NCI-H2227 treated with DMSO at 0.1 percent for 48 hours (cell line): Measurements from ENCODE around the gene ADAMTSL2.

Source experiments
- DNase-seq: peaks from one replicate; lab custom pipeline; 2025; lab: John Stamatoyannopoulos, UW

The ADAMTSL2 gene

GRCh38 chr9:133606708-133607025 is 72.2 kb downstream of the ADAMTSL2 start:
- peak; percentile 12 for DNase-seq

- no peak for DNase-seq
Observed at GRCh38 chr9:133607381-133607780, 72.9 kb downstream of the ADAMTSL2 start.

DNA sequence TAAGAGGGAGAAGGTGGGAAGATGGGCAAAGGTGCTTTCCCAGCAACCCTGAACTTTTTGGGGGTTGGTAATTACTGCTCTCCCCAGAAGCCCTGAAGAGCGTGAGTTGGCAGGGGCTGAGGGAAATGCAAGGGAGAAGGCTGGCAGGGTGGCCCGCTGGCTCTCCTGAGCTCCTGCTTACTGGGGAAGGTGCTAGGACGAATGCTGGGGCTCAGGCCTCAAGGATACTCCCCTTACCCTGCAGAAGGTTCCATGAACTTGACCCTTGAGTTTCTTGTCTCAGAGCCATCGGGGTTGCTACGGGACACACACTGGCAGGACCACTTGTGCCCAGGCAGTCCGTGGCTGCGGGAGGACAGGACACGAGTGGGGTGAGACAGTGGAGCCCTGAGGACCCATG is 73.5 kb downstream of the ADAMTSL2 start:
- no peak for DNase-seq

- no peak for DNase-seq
Observed at GRCh38 chr9:133608382-133608781, 73.9 kb downstream of the ADAMTSL2 start.

GRCh38 chr9:133608889-133609288 is 74.4 kb downstream of the ADAMTSL2 start:
- DNase-seq = no peak

- no peak for DNase-seq
Observed at GRCh38 chr9:133609311-133610098, 75.0 kb downstream of the ADAMTSL2 start, which contains the start of gene FAM163B. FAM163B (minus strand) TSS chr9:133609389; CDS start chr9:133580223, 29,166 bp downstream.

- no peak for DNase-seq
Observed at GRCh38 chr9:133610845-133611244, 76.3 kb downstream of the ADAMTSL2 start.

- DNase-seq = no peak
Observed at GRCh38 chr9:133612051-133612450, 77.5 kb downstream of the ADAMTSL2 start.

DNA sequence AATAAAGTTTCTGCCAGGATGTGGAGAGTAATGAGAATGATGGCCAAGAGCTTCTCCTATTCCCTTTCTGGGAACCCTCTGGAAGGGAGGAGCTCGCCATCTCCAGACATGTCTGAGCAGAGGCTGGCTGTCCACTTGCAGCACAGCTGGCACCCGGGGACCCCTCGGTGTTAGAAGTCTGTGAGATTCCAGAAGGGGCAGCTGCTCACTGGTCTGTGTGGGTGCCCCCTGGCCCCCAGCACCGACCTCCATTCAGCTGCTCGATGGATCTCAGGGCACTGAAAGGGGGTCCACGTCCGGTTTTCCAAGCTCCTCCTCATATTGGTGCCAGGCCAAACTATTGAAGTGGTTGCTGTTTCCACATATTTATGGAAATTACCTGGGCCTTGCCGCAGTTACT is 78.3 kb downstream of the ADAMTSL2 start:
- DNase-seq = no peak

GRCh38 chr9:133613432-133613831 is 78.9 kb downstream of the ADAMTSL2 start:
- no peak for DNase-seq

DNA sequence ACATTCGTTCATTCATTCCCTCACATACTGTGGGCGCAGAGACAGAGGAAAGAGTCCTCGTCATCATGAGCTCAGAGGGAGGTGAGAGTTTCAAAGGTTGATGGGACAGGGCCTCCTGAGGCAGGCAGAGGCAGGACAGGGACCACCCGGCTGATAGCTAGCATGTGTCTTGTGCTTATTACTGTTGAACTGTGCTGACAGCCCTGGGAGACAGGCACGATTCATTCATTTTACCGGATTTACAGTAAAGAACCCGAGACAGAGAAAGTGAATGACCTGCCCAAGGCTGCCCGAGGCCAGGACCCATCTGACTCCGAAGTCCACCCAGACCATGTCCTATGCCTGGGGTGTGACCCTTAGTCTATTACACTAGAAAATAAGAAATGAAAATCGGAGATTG is 79.6 kb downstream of the ADAMTSL2 start:
- no peak for DNase-seq

DNA sequence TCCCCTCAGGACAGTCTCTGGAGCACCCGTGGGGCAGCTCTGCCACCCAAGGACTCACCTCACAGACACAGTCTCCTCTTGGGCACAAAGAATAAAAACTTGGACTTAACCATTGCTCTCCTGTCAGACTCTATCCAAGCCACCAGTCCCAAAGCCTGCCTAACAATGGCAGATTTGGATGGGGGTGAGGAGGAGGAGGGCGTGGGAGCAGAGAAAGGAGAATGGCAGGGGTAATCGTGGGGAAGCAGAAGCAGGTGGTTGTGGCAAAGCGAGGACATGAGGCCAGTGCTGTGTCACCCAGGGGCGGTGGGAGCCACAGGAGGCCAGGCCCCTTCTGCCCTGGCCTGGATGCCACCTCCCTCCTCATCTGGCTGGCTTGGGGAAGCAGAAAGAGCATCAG is 80.2 kb downstream of the ADAMTSL2 start:
- no peak for DNase-seq

- DNase-seq = no peak
Observed at GRCh38 chr9:133615186-133615585, 80.7 kb downstream of the ADAMTSL2 start.

DNA sequence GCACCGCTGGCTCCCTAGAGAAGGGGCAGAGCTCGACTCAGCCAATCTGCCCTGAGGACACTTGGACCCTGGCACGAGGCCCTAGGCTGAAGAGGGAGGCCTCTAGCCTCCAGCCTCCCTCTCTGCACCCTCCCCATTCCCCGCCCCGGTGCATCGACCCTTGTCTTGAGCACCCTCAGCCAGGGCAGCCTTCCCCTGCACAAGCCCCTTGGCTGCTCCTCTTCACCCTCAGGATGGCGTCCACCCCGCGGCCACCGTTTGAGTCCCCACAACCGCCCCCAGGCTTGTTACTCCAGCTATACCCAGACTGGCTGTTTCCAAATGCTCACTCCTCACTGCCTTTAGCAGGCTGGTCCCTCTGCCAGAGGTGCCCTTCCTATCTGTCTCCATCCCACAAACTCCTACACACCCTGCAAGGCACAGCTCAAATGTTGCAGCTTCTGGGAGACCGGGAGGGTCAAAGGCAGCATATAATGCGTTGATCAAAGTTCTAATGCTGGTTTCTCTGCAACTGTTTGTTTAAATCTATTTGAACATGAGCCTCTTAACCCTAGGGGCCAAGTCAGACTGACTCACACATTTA is 81.2 kb downstream of the ADAMTSL2 start:
- DNase-seq = no peak

- DNase-seq = no peak
Observed at GRCh38 chr9:133616643-133617405, 82.3 kb downstream of the ADAMTSL2 start.

DNA sequence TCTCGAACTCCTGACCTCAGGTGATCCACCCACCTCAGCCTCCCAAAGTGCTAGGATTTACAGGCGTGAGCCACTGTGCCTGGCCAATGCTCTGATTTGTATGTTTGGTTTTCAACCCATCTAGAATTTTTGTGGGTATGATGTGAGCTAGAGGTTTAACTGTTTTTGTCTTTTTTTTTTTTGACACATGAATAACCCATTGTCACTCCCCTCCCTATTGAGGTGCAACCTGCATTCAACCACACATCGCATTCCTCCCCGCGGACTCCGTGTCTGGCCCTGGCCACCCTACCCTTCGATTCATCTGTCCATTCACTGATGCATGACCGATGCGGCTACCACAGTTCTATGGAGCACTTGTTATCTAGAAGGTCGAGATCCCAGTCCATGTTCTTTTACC is 84.2 kb downstream of the ADAMTSL2 start:
- DNase-seq = no peak

DNA sequence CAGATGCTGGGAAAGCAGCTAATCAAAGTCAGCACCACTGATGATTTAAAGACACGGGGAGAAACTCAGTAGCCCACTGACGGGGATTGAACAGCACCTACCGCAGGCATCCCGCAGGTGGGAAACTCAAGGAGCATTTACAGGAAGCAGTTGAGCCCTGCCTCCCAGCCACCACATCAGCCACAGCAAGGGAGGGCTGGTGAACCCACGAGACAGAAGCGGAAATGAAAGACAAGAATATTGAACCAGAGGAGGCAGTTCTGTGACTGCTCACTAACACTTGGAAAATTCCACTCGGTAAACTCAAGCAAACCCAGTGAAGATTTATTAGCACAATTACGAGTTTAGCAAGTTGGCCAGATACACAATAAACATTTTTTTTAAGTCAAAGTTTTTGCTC is 85.3 kb downstream of the ADAMTSL2 start:
- no peak for DNase-seq

DNA sequence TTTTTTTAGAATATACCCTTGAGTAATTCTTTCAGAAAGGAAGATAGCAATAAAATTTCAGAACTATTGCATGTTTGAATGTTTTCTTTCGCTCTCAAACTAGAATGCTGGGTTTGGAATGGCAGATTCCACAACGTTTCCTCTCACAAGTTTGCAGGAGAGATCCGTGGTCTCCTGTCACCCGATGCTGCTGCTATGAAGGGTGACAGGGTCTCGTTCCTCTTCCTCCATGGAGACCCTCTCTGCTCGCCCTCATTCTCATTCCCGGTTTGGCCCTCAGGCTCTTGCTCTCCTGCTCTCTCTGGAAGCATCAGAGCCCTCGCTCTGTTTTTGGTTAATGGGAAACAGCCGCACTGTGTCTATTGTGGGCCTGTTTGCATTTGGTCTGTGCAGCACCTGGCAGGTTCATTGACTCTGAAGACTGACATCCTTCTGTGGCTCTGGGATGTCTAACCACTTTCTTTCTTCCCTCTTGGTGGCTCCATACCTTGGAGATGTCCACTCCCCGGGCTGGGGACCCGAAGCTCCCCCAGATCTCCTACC is 87.3 kb downstream of the ADAMTSL2 start:
- no peak for DNase-seq

- no peak for DNase-seq
Observed at GRCh38 chr9:133622555-133622954, 88.1 kb downstream of the ADAMTSL2 start.
